SK-N-MC (cell line): Measurements from ENCODE around the gene C9orf78.

Experiments used
- DNase-seq: peaks from one replicate; pipeline ENCODE4 v3.0.0-alpha.2; 2011; ENCODE audit warnings: low read depth, low spot score
- H3K27ac ChIP-seq: fragments of 200-600 bp; sonication (generic); 2 replicates; pipeline ENCODE4 v1.5.1; 2016; ENCODE audit warnings: mixed run types
- H3K36me3 ChIP-seq: fragments of 200-600 bp; sonication (generic); 2 replicates; pipeline ENCODE4 v1.6.1; 2017; ENCODE audit warnings: antibody characterized with exemption, low read length, mixed read lengths; ENCODE audit not compliant: insufficient read depth
- H3K4me3 ChIP-seq: fragments of 200-600 bp; sonication (generic); 2 replicates; pipeline ENCODE4 v1.5.1; 2016
- H3K9ac ChIP-seq: fragments of 200-600 bp; sonication (generic); 2 replicates; pipeline ENCODE4 v1.8.0; 2017; ENCODE audit warnings: mixed run types, mixed read lengths; ENCODE audit not compliant: insufficient read length
- H3K9me3 ChIP-seq: fragments of 200-600 bp; sonication (generic); 2 replicates; pipeline ENCODE4 v1.6.1; 2017; ENCODE audit warnings: low read depth, mild to moderate bottlenecking, antibody characterized with exemption, low read length, moderate library complexity, mixed read lengths
- EZH2 ChIP-seq: fragments of 200-600 bp; sonication (generic); IDR thresholded peaks from one replicate; pipeline ENCODE4 v1.6.1; 2017; ENCODE audit warnings: antibody characterized with exemption
- FOXP2 ChIP-seq: optimal IDR thresholded peaks from 2 replicates; pipeline ENCODE3; 2011; ENCODE audit warnings: mild to moderate bottlenecking, moderate library complexity; ENCODE audit not compliant: insufficient read depth; ENCODE audit errors: extremely low read length, control extremely low read depth
- POLR2AphosphoS5 ChIP-seq: IDR thresholded peaks from 2 replicates; pipeline ENCODE4 v1.6.1; 2012; ENCODE audit warnings: mild to moderate bottlenecking, low read depth, low read length, borderline replicate concordance

C9orf78 gene

GRCh38 chr9:129826759-129827158 lies 8.3 kb downstream of the C9orf78 start:
- Histone ChIP-seq H3K27ac (no peak overlapping the region), H3K36me3 (peaks cover 45% of the 10 kb centered on the region)
- TF ChIP-seq FOXP2: no peak
- no peak for TF ChIP-seq POLR2AphosphoS5
- TF ChIP-seq EZH2: no peak

GRCh38 chr9:129826344-129826743 lies 8.7 kb downstream of the C9orf78 start:
- DNase-seq: no peak
- H3K36me3 ChIP-seq: peaks cover 45% of the 10 kb centered on the region
- no peak overlapping the region for H3K4me3 ChIP-seq
- no peak overlapping the region for H3K27ac ChIP-seq
- TF ChIP-seq FOXP2 (no peak), EZH2 (no peak), POLR2AphosphoS5 (no peak)
- H3K9me3 ChIP-seq: no peaks in the 10 kb centered on the region
- no peak overlapping the region for H3K9ac ChIP-seq

More at GRCh38 chr9:129826759-129827158, 8.3 kb downstream of the C9orf78 start:
- Histone ChIP-seq H3K9me3 (no peaks in the 10 kb centered on the region), H3K9ac (no peak overlapping the region), H3K4me3 (no peak overlapping the region)
- no peak for DNase-seq

GRCh38 chr9:129823935-129824601 lies 11.0 kb downstream of the C9orf78 start, which contains the start of gene TOR1A:
Gene TOR1A (minus strand): TSS chr9:129824136. CDS start chr9:129824085, 51 bp downstream.
- Histone ChIP-seq H3K27ac (no peak within 1 kb of the TSS), H3K9ac (peak within 1 kb of the TSS; percentile 89), H3K36me3 (peaks cover 38% of the 10 kb centered on the region), H3K9me3 (no peaks in the 10 kb centered on the region), H3K4me3 (peak within 1 kb of the TSS; percentile 96)
- TF ChIP-seq POLR2AphosphoS5 (peak; percentile 86), EZH2 (no peak), FOXP2 (peak; percentile 91)
- DNase-seq: peak; percentile 75

- H3K9me3 ChIP-seq: no peaks in the 10 kb centered on the region
- DNase-seq: no peak
- H3K9ac ChIP-seq: peak overlapping the region; percentile 89
- no peak for TF ChIP-seq POLR2AphosphoS5
- no peak for TF ChIP-seq EZH2
- TF ChIP-seq FOXP2: no peak
- peaks cover 38% of the 10 kb centered on the region for H3K36me3 ChIP-seq
- peak overlapping the region; percentile 96 for H3K4me3 ChIP-seq
- no peak overlapping the region for H3K27ac ChIP-seq
Observed at GRCh38 chr9:129823542-129823934, 11.5 kb downstream of the C9orf78 start.

GRCh38 chr9:129822898-129823541 lies 12.1 kb downstream of the C9orf78 start:
- peaks cover 41% of the 10 kb centered on the region for H3K36me3 ChIP-seq
- TF ChIP-seq EZH2: no peak
- no peak for TF ChIP-seq FOXP2
- TF ChIP-seq POLR2AphosphoS5: no peak
- no peak for DNase-seq
- H3K9ac ChIP-seq: peak overlapping the region; percentile 70
- no peak overlapping the region for H3K27ac ChIP-seq
- no peaks in the 10 kb centered on the region for H3K9me3 ChIP-seq
- H3K4me3 ChIP-seq: peak overlapping the region; percentile 96

GRCh38 chr9:129816501-129817435 lies 18.3 kb downstream of the C9orf78 start:
- TF ChIP-seq FOXP2: no peak
- TF ChIP-seq EZH2: no peak
- no peak for TF ChIP-seq POLR2AphosphoS5
- no peak for DNase-seq
- H3K36me3 ChIP-seq: peaks cover 42% of the 10 kb centered on the region
- no peaks in the 10 kb centered on the region for H3K9me3 ChIP-seq
- H3K4me3 ChIP-seq: no peak overlapping the region
- no peak overlapping the region for H3K27ac ChIP-seq
- no peak overlapping the region for H3K9ac ChIP-seq

- Histone ChIP-seq H3K27ac (no peak overlapping the region), H3K4me3 (no peak overlapping the region), H3K36me3 (peaks cover 38% of the 10 kb centered on the region), H3K9me3 (no peaks in the 10 kb centered on the region), H3K9ac (no peak overlapping the region)
- TF ChIP-seq EZH2 (no peak), FOXP2 (no peak), POLR2AphosphoS5 (no peak)
- no peak for DNase-seq
Observed at GRCh38 chr9:129815278-129815677, 19.8 kb downstream of the C9orf78 start.

GRCh38 chr9:129814432-129815223 lies 20.4 kb downstream of the C9orf78 start:
- no peak overlapping the region for H3K27ac ChIP-seq
- no peak; the same call in 1 of the 2 replicates for TF ChIP-seq POLR2AphosphoS5
- peaks cover 39% of the 10 kb centered on the region for H3K36me3 ChIP-seq
- DNase-seq: no peak
- no peak overlapping the region for H3K4me3 ChIP-seq
- H3K9me3 ChIP-seq: no peaks in the 10 kb centered on the region
- H3K9ac ChIP-seq: no peak overlapping the region
